ENCODE results near the gene SLF1.

The SLF1 gene

DNA sequence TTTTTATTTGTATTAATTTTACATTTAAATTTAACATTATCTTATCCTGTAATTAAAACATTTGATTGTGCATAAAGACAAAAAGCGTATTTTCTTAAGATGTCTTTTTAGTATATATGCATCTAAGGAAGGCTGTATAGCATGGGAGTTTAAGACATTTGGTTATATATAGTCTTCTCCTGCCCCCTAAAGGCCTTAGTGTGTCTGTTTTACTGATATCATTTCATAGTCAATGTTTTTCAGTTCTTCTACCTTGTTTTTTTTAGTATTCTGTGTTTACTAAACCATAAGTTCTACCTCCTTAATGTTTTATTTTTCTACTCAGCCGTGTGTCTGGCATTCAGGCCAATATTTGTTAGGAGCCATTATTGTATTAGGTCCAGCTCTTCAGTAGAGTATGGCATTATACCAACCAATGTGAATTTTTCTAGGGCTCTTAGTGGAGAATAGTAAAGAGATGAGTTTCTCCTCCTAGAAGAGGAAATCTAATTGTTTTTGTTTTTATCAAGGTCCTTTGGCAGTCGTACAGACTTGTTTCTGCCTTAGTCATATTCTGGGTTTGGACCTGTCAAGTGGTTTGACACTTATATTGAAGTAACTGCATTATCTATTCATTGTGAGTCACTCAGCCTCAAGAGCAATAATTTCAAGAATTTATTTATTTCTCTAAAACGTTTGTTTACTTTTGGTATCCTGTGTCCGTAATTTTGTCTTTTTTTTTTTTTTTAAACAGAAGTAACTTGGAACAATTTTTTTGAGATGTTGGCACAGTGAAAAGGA, 74.8 kb downstream of the SLF1 start:
- peak; percentile 28 for DNase-seq (ENCODE audit: low read depth, low spot score)
- peaks cover 34% of the 10 kb centered on the region for H3K36me3 ChIP-seq (ENCODE audit: insufficient read depth, low read length)
- no peaks in the 10 kb centered on the region for H3K9me3 ChIP-seq (ENCODE audit: low read depth, low read length)
- H3K27ac ChIP-seq: no peak overlapping the region
- TF ChIP-seq EZH2 (IDR thresholded peaks at IDR 0.05): no peak
- TF ChIP-seq POLR2AphosphoS5 (IDR thresholded peaks at IDR 0.05; ENCODE audit: borderline replicate concordance, low read depth, low read length): no peak
- TF ChIP-seq FOXP2 (optimal IDR thresholded peaks at IDR 0.05; ENCODE audit: control extremely low read depth, extremely low read length, insufficient read depth): no peak
- no peak overlapping the region for H3K9ac ChIP-seq (ENCODE audit: insufficient read length)
- H3K4me3 ChIP-seq: no peak overlapping the region

GRCh38 chr5:94693845-94694370, 75.4 kb downstream of the SLF1 start:
- no peak overlapping the region for H3K27ac ChIP-seq
- peaks cover 31% of the 10 kb centered on the region for H3K36me3 ChIP-seq (ENCODE audit: insufficient read depth, low read length)
- TF ChIP-seq POLR2AphosphoS5 (IDR thresholded peaks at IDR 0.05; ENCODE audit: borderline replicate concordance, low read depth, low read length) (no peak), FOXP2 (optimal IDR thresholded peaks at IDR 0.05; ENCODE audit: control extremely low read depth, extremely low read length, insufficient read depth) (no peak), EZH2 (IDR thresholded peaks at IDR 0.05) (no peak)
- peak overlapping the region; percentile 12 for H3K9ac ChIP-seq (ENCODE audit: insufficient read length)
- H3K4me3 ChIP-seq: no peak overlapping the region
- DNase-seq (ENCODE audit: low read depth, low spot score): no peak
- H3K9me3 ChIP-seq (ENCODE audit: low read depth, low read length): no peaks in the 10 kb centered on the region

- Histone ChIP-seq H3K9me3 (ENCODE audit: low read depth, low read length) (no peaks in the 10 kb centered on the region), H3K9ac (ENCODE audit: insufficient read length) (no peak overlapping the region), H3K27ac (no peak overlapping the region), H3K36me3 (ENCODE audit: insufficient read depth, low read length) (peaks cover 24% of the 10 kb centered on the region), H3K4me3 (no peak overlapping the region)
- DNase-seq (ENCODE audit: low read depth, low spot score): no peak
- TF ChIP-seq POLR2AphosphoS5 (IDR thresholded peaks at IDR 0.05; ENCODE audit: borderline replicate concordance, low read depth, low read length) (no peak), EZH2 (IDR thresholded peaks at IDR 0.05) (no peak), FOXP2 (optimal IDR thresholded peaks at IDR 0.05; ENCODE audit: control extremely low read depth, extremely low read length, insufficient read depth) (no peak)
These were observed 76.2 kb downstream of the SLF1 start for GRCh38 chr5:94694671-94695070.

DNA sequence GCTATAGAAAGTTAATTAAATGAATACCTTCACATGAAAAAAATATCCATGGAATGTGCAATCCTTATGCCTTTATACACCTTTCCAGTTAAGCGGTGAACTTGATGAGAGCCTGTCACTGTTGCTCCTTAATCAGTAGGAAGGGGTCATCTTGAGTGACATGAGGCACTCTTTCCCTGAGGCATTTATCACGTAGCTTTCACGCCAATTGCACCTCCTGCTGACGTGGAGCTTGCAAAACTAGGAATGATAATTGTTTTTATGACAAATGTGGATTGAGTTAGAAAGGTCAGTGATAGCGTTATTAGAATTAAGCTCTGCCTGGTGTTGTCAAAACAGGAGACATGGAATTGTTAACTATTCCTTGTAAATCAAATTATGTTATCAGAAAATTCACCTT, 79.7 kb downstream of the SLF1 start:
- no peak for TF ChIP-seq EZH2 (IDR thresholded peaks at IDR 0.05)
- TF ChIP-seq FOXP2 (optimal IDR thresholded peaks at IDR 0.05; ENCODE audit: control extremely low read depth, extremely low read length, insufficient read depth): no peak
- no peak for TF ChIP-seq POLR2AphosphoS5 (IDR thresholded peaks at IDR 0.05; ENCODE audit: borderline replicate concordance, low read depth, low read length)
- Histone ChIP-seq H3K36me3 (ENCODE audit: insufficient read depth, low read length) (peaks cover 32% of the 10 kb centered on the region), H3K27ac (no peak overlapping the region), H3K4me3 (no peak overlapping the region), H3K9ac (ENCODE audit: insufficient read length) (no peak overlapping the region), H3K9me3 (ENCODE audit: low read depth, low read length) (no peaks in the 10 kb centered on the region)
- DNase-seq (ENCODE audit: low read depth, low spot score): no peak

DNA sequence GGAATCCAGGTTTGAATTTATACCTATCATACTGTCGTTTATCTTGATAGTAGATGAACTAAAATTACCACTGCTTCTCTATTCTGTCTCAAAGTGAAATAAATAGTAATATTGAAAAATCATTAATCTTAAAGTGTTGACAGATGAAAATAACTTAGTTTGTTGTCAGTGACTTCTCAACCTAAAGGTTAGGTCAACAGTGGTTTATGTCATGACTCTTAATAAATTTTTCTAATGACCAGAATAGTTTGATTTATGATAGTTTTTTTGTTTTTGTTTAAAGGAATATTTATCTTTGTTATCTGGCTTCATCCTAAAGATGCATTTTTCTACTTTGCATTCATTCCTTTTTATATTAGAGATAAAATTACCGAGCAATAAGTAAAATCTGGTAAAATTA, 81.1 kb downstream of the SLF1 start:
- H3K9me3 ChIP-seq (ENCODE audit: low read depth, low read length): no peaks in the 10 kb centered on the region
- no peak overlapping the region for H3K27ac ChIP-seq
- no peak overlapping the region for H3K4me3 ChIP-seq
- DNase-seq (ENCODE audit: low read depth, low spot score): no peak
- TF ChIP-seq FOXP2 (optimal IDR thresholded peaks at IDR 0.05; ENCODE audit: control extremely low read depth, extremely low read length, insufficient read depth): no peak
- TF ChIP-seq EZH2 (IDR thresholded peaks at IDR 0.05): no peak
- H3K9ac ChIP-seq (ENCODE audit: insufficient read length): no peak overlapping the region
- peaks cover 36% of the 10 kb centered on the region for H3K36me3 ChIP-seq (ENCODE audit: insufficient read depth, low read length)

DNA sequence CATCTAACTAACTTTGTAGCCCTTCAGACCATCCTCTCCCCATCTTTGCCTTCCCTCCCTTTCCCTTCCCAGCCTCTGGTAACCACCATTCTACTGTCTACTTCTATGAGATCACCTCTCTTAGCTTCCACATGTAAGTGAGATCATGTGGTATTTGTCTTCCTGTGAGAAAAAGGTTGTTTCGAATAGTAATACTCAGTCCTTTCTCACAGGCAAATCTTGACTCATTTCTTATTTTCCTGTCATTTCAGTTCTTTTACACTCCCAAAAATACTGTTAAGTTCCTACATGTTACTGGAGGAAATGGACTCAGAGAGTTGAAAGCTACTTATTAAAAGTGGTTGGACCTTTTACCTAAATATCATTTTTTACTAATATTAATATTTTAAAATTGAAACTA, 82.1 kb downstream of the SLF1 start:
- Histone ChIP-seq H3K9ac (ENCODE audit: insufficient read length) (no peak overlapping the region), H3K36me3 (ENCODE audit: insufficient read depth, low read length) (peaks cover 29% of the 10 kb centered on the region), H3K4me3 (no peak overlapping the region), H3K9me3 (ENCODE audit: low read depth, low read length) (no peaks in the 10 kb centered on the region), H3K27ac (no peak overlapping the region)
- no peak for DNase-seq (ENCODE audit: low read depth, low spot score)
- no peak for TF ChIP-seq POLR2AphosphoS5 (IDR thresholded peaks at IDR 0.05; ENCODE audit: borderline replicate concordance, low read depth, low read length)
- no peak for TF ChIP-seq EZH2 (IDR thresholded peaks at IDR 0.05)
- TF ChIP-seq FOXP2 (optimal IDR thresholded peaks at IDR 0.05; ENCODE audit: control extremely low read depth, extremely low read length, insufficient read depth): no peak

- Histone ChIP-seq H3K4me3 (no peak overlapping the region), H3K36me3 (ENCODE audit: insufficient read depth, low read length) (peaks cover 26% of the 10 kb centered on the region), H3K9me3 (ENCODE audit: low read depth, low read length) (no peaks in the 10 kb centered on the region), H3K27ac (no peak overlapping the region), H3K9ac (ENCODE audit: insufficient read length) (no peak overlapping the region)
- no peak for TF ChIP-seq FOXP2 (optimal IDR thresholded peaks at IDR 0.05; ENCODE audit: control extremely low read depth, extremely low read length, insufficient read depth)
- TF ChIP-seq POLR2AphosphoS5 (IDR thresholded peaks at IDR 0.05; ENCODE audit: borderline replicate concordance, low read depth, low read length): no peak
- no peak for TF ChIP-seq EZH2 (IDR thresholded peaks at IDR 0.05)
- DNase-seq (ENCODE audit: low read depth, low spot score): no peak
These were observed 84.3 kb downstream of the SLF1 start for GRCh38 chr5:94702729-94703128.

DNA sequence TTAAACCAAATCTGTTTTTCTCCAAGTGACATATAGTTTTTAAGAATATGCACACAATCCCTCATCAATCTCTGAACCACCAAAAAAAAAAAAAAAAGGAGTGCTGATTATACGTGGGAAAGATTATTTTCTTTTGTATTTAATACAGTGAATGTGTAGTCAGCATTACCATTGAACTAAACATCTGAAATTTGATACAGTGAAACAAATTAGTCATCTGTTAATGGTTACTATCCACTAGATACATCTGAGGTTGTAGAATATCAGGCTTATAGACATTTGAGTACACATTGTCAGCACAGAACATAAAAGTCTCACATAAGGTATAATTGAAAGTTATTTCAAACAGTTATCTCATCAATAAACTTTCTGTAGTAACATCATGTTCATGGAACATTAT, 87.0 kb downstream of the SLF1 start:
- peak overlapping the region; percentile 12; the same call in 1 of the 2 replicates for H3K27ac ChIP-seq
- H3K36me3 ChIP-seq (ENCODE audit: insufficient read depth, low read length): peaks cover 37% of the 10 kb centered on the region
- no peak overlapping the region for H3K4me3 ChIP-seq
- no peak overlapping the region for H3K9ac ChIP-seq (ENCODE audit: insufficient read length)
- DNase-seq (ENCODE audit: low read depth, low spot score): no peak
- no peaks in the 10 kb centered on the region for H3K9me3 ChIP-seq (ENCODE audit: low read depth, low read length)
- no peak for TF ChIP-seq EZH2 (IDR thresholded peaks at IDR 0.05)
- TF ChIP-seq POLR2AphosphoS5 (IDR thresholded peaks at IDR 0.05; ENCODE audit: borderline replicate concordance, low read depth, low read length): no peak
- no peak for TF ChIP-seq FOXP2 (optimal IDR thresholded peaks at IDR 0.05; ENCODE audit: control extremely low read depth, extremely low read length, insufficient read depth)

Measured in SK-N-MC (cell line).